ENCODE measurements around the gene RAB31. TPM values are rescaled to one million over a fixed set of nuclear protein-coding genes. Genes with fewer than 3 reads are reported as not detected.

The RAB31 gene
- total RNA-seq, 2 donors from 2014 or later = 7.7 to 86.9 TPM

- Histone ChIP-seq H3K4me1 (replicated peaks) (no peaks in the 10 kb centered on the region), H3K4me3 (no peak overlapping the region), H3K36me3 (no peaks in the 10 kb centered on the region), H3K27ac (no peak overlapping the region), H3K9me3 (no peaks in the 10 kb centered on the region), H3K27me3 (replicated peaks; ENCODE audit: insufficient read depth) (no peaks in the 10 kb centered on the region)
- no peak for TF ChIP-seq CTCF (IDR thresholded peaks at IDR 0.05)
- intact Hi-C loops (cut with DNase I) = loop anchor here (5.0 kb wide), 1 partner anchor 74 kb away; the partner anchor contains the start of gene VAPA
- DNase-seq (ENCODE audit: low spot score) = no peak
- 39% methylated on average over 10 of the region's 10 CpGs for WGBS
Observed at GRCh38 chr18:9838144-9838877, 130.2 kb downstream of the RAB31 start.

GRCh38 chr18:9839211-9839610 lies 131.1 kb downstream of the RAB31 start:
- no peaks in the 10 kb centered on the region for H3K27me3 ChIP-seq (replicated peaks; ENCODE audit: insufficient read depth)
- H3K4me1 ChIP-seq (replicated peaks) = no peaks in the 10 kb centered on the region
- TF ChIP-seq POLR2A (IDR thresholded peaks at IDR 0.05) (no peak), POLR2AphosphoS5 (IDR thresholded peaks at IDR 0.05) (no peak), CTCF (IDR thresholded peaks at IDR 0.05) (no peak)
- intact Hi-C loops (cut with DNase I) = loop anchor here (5.0 kb wide), 1 partner anchor 73 kb away; the partner anchor contains the start of gene VAPA
- H3K4me3 ChIP-seq = no peak overlapping the region
- DNase-seq (ENCODE audit: low spot score) = no peak
- no peak overlapping the region for H3K27ac ChIP-seq
- no peaks in the 10 kb centered on the region for H3K36me3 ChIP-seq
- WGBS = 97% methylated on average over 8 of the region's 8 CpGs
- no peaks in the 10 kb centered on the region for H3K9me3 ChIP-seq

- TF ChIP-seq POLR2AphosphoS5 (IDR thresholded peaks at IDR 0.05) = no peak
- no peak for TF ChIP-seq CTCF (IDR thresholded peaks at IDR 0.05)
- no peak for TF ChIP-seq POLR2A (IDR thresholded peaks at IDR 0.05)
- no peak for DNase-seq (ENCODE audit: low spot score)
- H3K4me3 ChIP-seq = no peak overlapping the region
- no peak overlapping the region for H3K27ac ChIP-seq
- H3K27me3 ChIP-seq (replicated peaks; ENCODE audit: insufficient read depth) = no peaks in the 10 kb centered on the region
- H3K36me3 ChIP-seq = no peaks in the 10 kb centered on the region
- intact Hi-C loops (cut with DNase I) = loop anchor here (5.0 kb wide), 1 partner anchor 72 kb away; the partner anchor contains the start of gene VAPA
- H3K9me3 ChIP-seq = no peaks in the 10 kb centered on the region
- 88% methylated on average over 10 of the region's 10 CpGs for WGBS
- H3K4me1 ChIP-seq (replicated peaks) = no peaks in the 10 kb centered on the region
Observed at GRCh38 chr18:9839853-9840252, 131.8 kb downstream of the RAB31 start.

- Histone ChIP-seq H3K27ac (no peak overlapping the region), H3K36me3 (no peaks in the 10 kb centered on the region), H3K27me3 (replicated peaks; ENCODE audit: insufficient read depth) (no peaks in the 10 kb centered on the region), H3K4me1 (replicated peaks) (peaks cover 3% of the 10 kb centered on the region), H3K9me3 (no peaks in the 10 kb centered on the region), H3K4me3 (no peak overlapping the region)
- TF ChIP-seq CTCF (IDR thresholded peaks at IDR 0.05) (no peak), POLR2A (IDR thresholded peaks at IDR 0.05) (no peak), POLR2AphosphoS5 (IDR thresholded peaks at IDR 0.05) (no peak)
- intact Hi-C loops (cut with DNase I) = no loop called here
- 71% methylated on average over 4 of the region's 4 CpGs for WGBS
- DNase-seq (ENCODE audit: low spot score) = no peak
Observed at GRCh38 chr18:9841752-9842151, 133.7 kb downstream of the RAB31 start.

GRCh38 chr18:9842448-9842847 lies 134.3 kb downstream of the RAB31 start:
- intact Hi-C loops (cut with DNase I) = no loop called here
- peaks cover 8% of the 10 kb centered on the region for H3K4me1 ChIP-seq (replicated peaks)
- H3K27me3 ChIP-seq (replicated peaks; ENCODE audit: insufficient read depth) = no peaks in the 10 kb centered on the region
- H3K4me3 ChIP-seq = no peak overlapping the region
- H3K27ac ChIP-seq = no peak overlapping the region
- TF ChIP-seq CTCF (IDR thresholded peaks at IDR 0.05) = no peak
- no peaks in the 10 kb centered on the region for H3K36me3 ChIP-seq
- H3K9me3 ChIP-seq = no peaks in the 10 kb centered on the region
- WGBS = 94% methylated on average over 6 of the region's 6 CpGs
- DNase-seq (ENCODE audit: low spot score) = no peak
